ENCODE results near the gene COBL. TPM values are rescaled to one million over a fixed set of nuclear protein-coding genes. Genes with fewer than 3 reads are reported as not detected.

The COBL gene
- total RNA-seq, 1 experiment from 2014 or later, result 51.4 TPM

GRCh38 chr7:51189777-51190176 lies 126.8 kb downstream of the COBL start:
- intact Hi-C loops (cut with micrococcal nuclease; ENCODE audit: unreplicated experiment), result no loop called here
- no peaks in the 10 kb centered on the region for H4K20me1 ChIP-seq (ENCODE audit: insufficient read depth)
- H3K36me3 ChIP-seq (ENCODE audit: low read depth), result no peaks in the 10 kb centered on the region
- H3K4me1 ChIP-seq (replicated peaks; ENCODE audit: insufficient read depth), result no peaks in the 10 kb centered on the region
- H3K4me3 ChIP-seq, result no peak overlapping the region
- no peak for TF ChIP-seq EZH2 (IDR thresholded peaks at IDR 0.05; ENCODE audit: low read depth)
- TF ChIP-seq, protein P1, sequence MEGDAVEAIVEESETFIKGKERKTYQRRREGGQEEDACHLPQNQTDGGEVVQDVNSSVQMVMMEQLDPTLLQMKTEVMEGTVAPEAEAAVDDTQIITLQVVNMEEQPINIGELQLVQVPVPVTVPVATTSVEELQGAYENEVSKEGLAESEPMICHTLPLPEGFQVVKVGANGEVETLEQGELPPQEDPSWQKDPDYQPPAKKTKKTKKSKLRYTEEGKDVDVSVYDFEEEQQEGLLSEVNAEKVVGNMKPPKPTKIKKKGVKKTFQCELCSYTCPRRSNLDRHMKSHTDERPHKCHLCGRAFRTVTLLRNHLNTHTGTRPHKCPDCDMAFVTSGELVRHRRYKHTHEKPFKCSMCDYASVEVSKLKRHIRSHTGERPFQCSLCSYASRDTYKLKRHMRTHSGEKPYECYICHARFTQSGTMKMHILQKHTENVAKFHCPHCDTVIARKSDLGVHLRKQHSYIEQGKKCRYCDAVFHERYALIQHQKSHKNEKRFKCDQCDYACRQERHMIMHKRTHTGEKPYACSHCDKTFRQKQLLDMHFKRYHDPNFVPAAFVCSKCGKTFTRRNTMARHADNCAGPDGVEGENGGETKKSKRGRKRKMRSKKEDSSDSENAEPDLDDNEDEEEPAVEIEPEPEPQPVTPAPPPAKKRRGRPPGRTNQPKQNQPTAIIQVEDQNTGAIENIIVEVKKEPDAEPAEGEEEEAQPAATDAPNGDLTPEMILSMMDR (conservative IDR thresholded peaks at IDR 0.05), result no peak
- H3K79me2 ChIP-seq (ENCODE audit: low read depth), result no peaks in the 10 kb centered on the region
- DNase-seq, result no peak
- no peaks in the 10 kb centered on the region for H3K27me3 ChIP-seq (ENCODE audit: insufficient read depth, low read depth)
- BruUV-seq (replicated peaks), result no TSS peak
- no peak overlapping the region for H3K27ac ChIP-seq
- H3K4me2 ChIP-seq, result no peak overlapping the region
- POLR2A ChIA-PET (ENCODE audit: unreplicated experiment), result no interaction called here
- H3F3A ChIP-seq (ENCODE audit: insufficient read depth, low read depth), result no peaks in the 10 kb centered on the region
- CTCF ChIA-PET, result no interaction called here
- no peak overlapping the region for H2AFZ ChIP-seq
- H3K9me2 ChIP-seq (ENCODE audit: insufficient read depth), result no peaks in the 10 kb centered on the region
- no peaks in the 10 kb centered on the region for H3K9me3 ChIP-seq (ENCODE audit: insufficient read depth, low read depth)

DNA sequence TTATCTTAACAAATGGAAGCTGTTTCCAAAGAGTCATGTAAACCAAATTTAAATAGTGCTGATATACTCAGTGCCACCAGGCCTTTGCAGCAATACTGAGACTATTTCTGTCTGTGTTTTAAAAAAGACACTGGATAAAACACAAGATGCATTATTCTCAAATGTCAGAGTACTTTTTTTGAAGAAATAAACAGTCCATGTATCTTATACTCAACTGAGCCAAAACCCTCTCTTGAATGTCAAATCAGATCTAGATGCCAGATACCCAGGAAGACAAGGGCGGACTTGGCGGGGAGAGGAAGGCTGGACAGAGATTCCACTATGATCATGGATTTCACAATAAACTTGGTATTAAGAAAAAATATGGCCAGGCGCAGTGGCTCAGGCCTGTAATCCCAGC lies 127.6 kb downstream of the COBL start:
- Histone ChIP-seq H3K4me3 (no peak overlapping the region), H4K20me1 (ENCODE audit: insufficient read depth) (no peaks in the 10 kb centered on the region), H3K9me2 (ENCODE audit: insufficient read depth) (no peaks in the 10 kb centered on the region), H3K79me2 (ENCODE audit: low read depth) (no peaks in the 10 kb centered on the region), H3K4me2 (no peak overlapping the region), H3K27me3 (ENCODE audit: insufficient read depth, low read depth) (no peaks in the 10 kb centered on the region), H3K4me1 (replicated peaks; ENCODE audit: insufficient read depth) (no peaks in the 10 kb centered on the region), H2AFZ (no peak overlapping the region), H3K9me3 (ENCODE audit: insufficient read depth, low read depth) (no peaks in the 10 kb centered on the region), H3F3A (ENCODE audit: insufficient read depth, low read depth) (no peaks in the 10 kb centered on the region), H3K27ac (no peak overlapping the region), H3K36me3 (ENCODE audit: low read depth) (no peaks in the 10 kb centered on the region)
- ChIA-PET CTCF (no interaction called here), POLR2A (ENCODE audit: unreplicated experiment) (no interaction called here)
- no peak for DNase-seq
- intact Hi-C loops (cut with micrococcal nuclease; ENCODE audit: unreplicated experiment), result no loop called here
- BruUV-seq (replicated peaks), result no TSS peak
- TF ChIP-seq, protein P1 (conservative IDR thresholded peaks at IDR 0.05), result no peak
- TF ChIP-seq EZH2 (IDR thresholded peaks at IDR 0.05; ENCODE audit: low read depth), result no peak

DNA sequence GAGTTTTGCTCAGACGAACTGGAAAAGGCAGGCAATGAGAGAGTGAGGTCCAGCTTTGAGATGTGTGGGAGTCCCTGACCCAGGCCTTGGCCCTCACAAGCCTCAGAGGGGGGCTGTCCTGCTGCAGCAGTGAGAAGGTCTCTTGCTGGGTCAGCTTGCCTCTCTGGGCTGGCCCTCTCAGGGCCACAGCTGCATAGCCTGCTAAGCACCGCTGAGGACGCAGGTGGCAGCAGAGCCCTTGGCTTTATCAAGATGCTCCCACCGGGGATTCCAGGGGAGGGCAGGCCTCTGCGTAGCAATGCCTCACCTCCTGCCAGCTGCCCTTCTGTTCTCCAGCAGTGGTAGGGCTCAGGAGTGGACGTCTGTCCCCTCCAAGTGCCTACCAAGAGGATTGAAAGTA lies 128.7 kb downstream of the COBL start:
- H3K79me2 ChIP-seq (ENCODE audit: low read depth), result no peaks in the 10 kb centered on the region
- H3K27ac ChIP-seq, result no peak overlapping the region
- H3K4me2 ChIP-seq, result no peak overlapping the region
- H3K4me1 ChIP-seq (replicated peaks; ENCODE audit: insufficient read depth), result no peaks in the 10 kb centered on the region
- ChIA-PET CTCF (no interaction called here), POLR2A (ENCODE audit: unreplicated experiment) (no interaction called here)
- no peak overlapping the region for H3K4me3 ChIP-seq
- no peaks in the 10 kb centered on the region for H3K27me3 ChIP-seq (ENCODE audit: insufficient read depth, low read depth)
- no peaks in the 10 kb centered on the region for H3K36me3 ChIP-seq (ENCODE audit: low read depth)
- no peak overlapping the region for H2AFZ ChIP-seq
- no peaks in the 10 kb centered on the region for H3F3A ChIP-seq (ENCODE audit: insufficient read depth, low read depth)
- intact Hi-C loops (cut with micrococcal nuclease; ENCODE audit: unreplicated experiment), result no loop called here
- no TSS peak for BruUV-seq (replicated peaks)
- H3K9me3 ChIP-seq (ENCODE audit: insufficient read depth, low read depth), result no peaks in the 10 kb centered on the region
- H3K9me2 ChIP-seq (ENCODE audit: insufficient read depth), result no peaks in the 10 kb centered on the region
- DNase-seq, result no peak
- no peaks in the 10 kb centered on the region for H4K20me1 ChIP-seq (ENCODE audit: insufficient read depth)
- no peak for TF ChIP-seq EZH2 (IDR thresholded peaks at IDR 0.05; ENCODE audit: low read depth)
- TF ChIP-seq, protein P1 (conservative IDR thresholded peaks at IDR 0.05), result no peak
